GM18511 (cell line): Measurements from ENCODE around the gene TMEM203.
"Not testable (repeated sequence)": the region's sequence is repeated elsewhere in the genome, so short reads cannot be mapped to it uniquely, and the experiment has no call there.

Source experiments
- ATAC-seq: cut with Tn5 transposase; IDR thresholded peaks from one replicate; pipeline ENCODE4 v1.9.1; 2021; ENCODE audit warnings: mild to moderate bottlenecking, moderate library complexity; ENCODE audit not compliant: unreplicated experiment

The TMEM203 gene

GRCh38 chr9:137205126-137206069 is at the start of gene TMEM203, which contains the start of gene NDOR1:
Gene TMEM203 (minus strand): TSS chr9:137205648. CDS start chr9:137205414, 234 bp downstream.
Gene NDOR1 (plus strand): TSS chr9:137205700. CDS start chr9:137205778, 78 bp downstream.
- ATAC-seq = peak; percentile 47

- peak; percentile 78 for ATAC-seq
Measured at GRCh38 chr9:137254624-137255447, 49.4 kb upstream of the TMEM203 start, which contains the start of gene NELFB. Gene NELFB (plus strand): TSS chr9:137255327.

GRCh38 chr9:137253717-137254623 is 48.5 kb upstream of the TMEM203 start:
- no peak for ATAC-seq

GRCh38 chr9:137252555-137253506 is 47.4 kb upstream of the TMEM203 start:
- ATAC-seq = no peak

- ATAC-seq = no peak
Measured at GRCh38 chr9:137251490-137252268, 46.2 kb upstream of the TMEM203 start.

GRCh38 chr9:137251194-137251461 is 45.7 kb upstream of the TMEM203 start, which contains the start of gene STPG3:
Gene STPG3 (plus strand): TSS chr9:137251286. CDS start chr9:137251287, 1 bp downstream.
- no peak for ATAC-seq

GRCh38 chr9:137250329-137251193 is 45.1 kb upstream of the TMEM203 start:
- no peak for ATAC-seq

GRCh38 chr9:137247916-137248175 is 42.4 kb upstream of the TMEM203 start:
- ATAC-seq = no peak

GRCh38 chr9:137247135-137247915 is 41.9 kb upstream of the TMEM203 start:
- no peak for ATAC-seq

GRCh38 chr9:137245450-137246421 is 40.3 kb upstream of the TMEM203 start:
- ATAC-seq = no peak

- no peak for ATAC-seq
Measured at GRCh38 chr9:137244486-137245449, 39.3 kb upstream of the TMEM203 start.

- no peak for ATAC-seq
Measured at GRCh38 chr9:137243626-137244485, 38.4 kb upstream of the TMEM203 start.

- not testable (repeated sequence) for ATAC-seq
Measured at GRCh38 chr9:137243266-137243625, 37.8 kb upstream of the TMEM203 start.
